Panc1 (cell line): ENCODE results near the gene GPR65. TPM values are rescaled to one million over a fixed set of nuclear protein-coding genes. Genes with fewer than 3 reads are reported as not detected.

Source experiments
- ATAC-seq: fragments of 200-7000 bp; cut with Tn5 transposase; 2 replicates; pipeline ENCODE4 v1.9.1; 2020; ENCODE audit warnings: mild to moderate bottlenecking, moderate library complexity
- BruUV-seq: library from RNA; stranded (reverse); fragments of 400-500 nt; replicated peaks from 2 replicates; lab custom pipeline; 2021; lab: Mats Ljungman, UMichigan
- CTCF ChIA-PET: fragments of 300-600 bp; sonication (Branson Sonifier 250); formaldehyde crosslinking; loops from one replicate; lab custom pipeline; 2022; ENCODE audit warnings: antibody characterized with exemption; lab: Charles Lee
- POLR2A ChIA-PET: fragments of 300-600 bp; sonication (Branson Sonifier 250); formaldehyde crosslinking; loops from one replicate; lab custom pipeline; 2022; ENCODE audit warnings: antibody characterized with exemption; lab: Charles Lee
- DNase-seq: peaks from one replicate; pipeline ENCODE4 v3.0.0-alpha.2; 2010; ENCODE audit warnings: low read depth, low spot score
- H3K27ac ChIP-seq: 2 replicates; pipeline ENCODE4 v1.5.1; 2011; ENCODE audit warnings: mild to moderate bottlenecking, low read length, inconsistent platforms
- H3K27me3 ChIP-seq: fragments of 200-500 bp; sonication (Bioruptor generic); 2 replicates; pipeline ENCODE4 v1.6.0; 2014; ENCODE audit warnings: low read length, inconsistent platforms; ENCODE audit not compliant: control insufficient read depth, insufficient read depth
- H3K36me3 ChIP-seq: fragments of 200-500 bp; sonication (Bioruptor generic); 2 replicates; pipeline ENCODE4 v1.5.1; 2014; ENCODE audit warnings: inconsistent platforms, mild to moderate bottlenecking, low read length, moderate library complexity; ENCODE audit not compliant: control insufficient read depth, insufficient read depth
- H3K4me1 ChIP-seq: 2 replicates; pipeline ENCODE4 v1.5.1; 2011; ENCODE audit warnings: inconsistent platforms, mild to moderate bottlenecking, low read length, moderate library complexity; ENCODE audit not compliant: control insufficient read depth, insufficient read depth
- H3K4me3 ChIP-seq, 2 experiments: 2 replicates each; pipeline ENCODE4 v1.5.1; 2011 to 2012; ENCODE audit warnings: low read depth in 2 of 2, low read length in 2 of 2, mild to moderate bottlenecking in 2 of 2, inconsistent platforms in 1 of 2, moderate library complexity in 1 of 2
- H3K9me3 ChIP-seq: fragments of 200-500 bp; sonication (Bioruptor generic); 2 replicates; pipeline ENCODE4 v1.5.1; 2014; ENCODE audit warnings: low read depth, mild to moderate bottlenecking, inconsistent platforms, low read length, moderate library complexity; ENCODE audit not compliant: control insufficient read depth, insufficient read depth
- POLR2AphosphoS5 ChIP-seq: IDR thresholded peaks from 2 replicates; pipeline ENCODE4 v1.6.1; 2012; ENCODE audit warnings: mild to moderate bottlenecking, low read depth, low read length, moderate library complexity
- SIN3A ChIP-seq: IDR thresholded peaks from 2 replicates; pipeline ENCODE4 v1.6.1; 2012; ENCODE audit warnings: low read depth, mild to moderate bottlenecking, low read length, moderate library complexity, borderline replicate concordance; ENCODE audit not compliant: insufficient read depth
- TCF7L2 ChIP-seq: IDR thresholded peaks from 2 replicates; pipeline ENCODE4 v1.6.1; 2011; ENCODE audit warnings: mild to moderate bottlenecking, low read depth, low read length, inconsistent platforms
- in situ Hi-C: cut with HindIII; loops from 2 replicates; pipeline ENCODE4 v1.10.0; 2016; ENCODE audit warnings: low sequenced_read_pairs, low pct_unique_long_range_greater_than_20kb
- intact Hi-C: fragments of 100-400 bp; cut with micrococcal nuclease; formaldehyde crosslinking; loops from one replicate; pipeline ENCODE4 v1.10.0; 2022; ENCODE audit not compliant: unreplicated experiment
- total RNA-seq: library from RNA; stranded (reverse); gene quantifications from one replicate; pipeline ENCODE4 v1.2.1, GENCODE V29; 2021; ENCODE audit not compliant: unreplicated experiment
- TF ChIP-seq, protein P1 (sequence below): fragments of 450-650 bp; IDR thresholded peaks from 2 replicates; pipeline ENCODE4 v1.5.1; 2017; ENCODE audit warnings: mild to moderate bottlenecking
- TF ChIP-seq, protein P2 (sequence below), 2 experiments: IDR thresholded peaks; 2 replicates each; pipeline ENCODE4 v1.6.1; 2011 to 2012; ENCODE audit warnings: low read depth in 2 of 2, control low read depth in 1 of 2, low read length in 1 of 2, mild to moderate bottlenecking in 1 of 2, moderate library complexity in 1 of 2; ENCODE audit not compliant: insufficient read depth in 1 of 2

GPR65 gene
- total RNA-seq, 1 experiment from 2014 or later = not detected

DNA sequence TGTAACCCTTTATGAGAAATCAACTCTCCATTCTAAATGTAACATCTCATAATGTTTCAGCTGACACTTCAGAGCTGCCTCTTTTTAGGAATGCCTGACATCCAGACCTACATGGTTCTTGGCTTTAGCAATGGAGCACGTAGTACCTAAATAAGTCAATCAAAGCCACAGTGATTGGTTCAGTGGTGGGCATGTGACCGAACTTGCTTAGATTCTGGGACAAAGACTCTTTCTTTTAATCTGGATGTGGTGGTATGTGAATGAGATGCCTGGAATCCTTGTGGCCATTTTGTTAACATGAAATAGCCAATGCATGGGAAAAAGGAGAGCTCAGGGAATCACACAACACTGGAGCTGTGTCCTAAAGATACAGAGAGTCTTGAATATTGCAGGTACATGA, 11.8 kb downstream of the GPR65 start:
- TF ChIP-seq, protein P1, sequence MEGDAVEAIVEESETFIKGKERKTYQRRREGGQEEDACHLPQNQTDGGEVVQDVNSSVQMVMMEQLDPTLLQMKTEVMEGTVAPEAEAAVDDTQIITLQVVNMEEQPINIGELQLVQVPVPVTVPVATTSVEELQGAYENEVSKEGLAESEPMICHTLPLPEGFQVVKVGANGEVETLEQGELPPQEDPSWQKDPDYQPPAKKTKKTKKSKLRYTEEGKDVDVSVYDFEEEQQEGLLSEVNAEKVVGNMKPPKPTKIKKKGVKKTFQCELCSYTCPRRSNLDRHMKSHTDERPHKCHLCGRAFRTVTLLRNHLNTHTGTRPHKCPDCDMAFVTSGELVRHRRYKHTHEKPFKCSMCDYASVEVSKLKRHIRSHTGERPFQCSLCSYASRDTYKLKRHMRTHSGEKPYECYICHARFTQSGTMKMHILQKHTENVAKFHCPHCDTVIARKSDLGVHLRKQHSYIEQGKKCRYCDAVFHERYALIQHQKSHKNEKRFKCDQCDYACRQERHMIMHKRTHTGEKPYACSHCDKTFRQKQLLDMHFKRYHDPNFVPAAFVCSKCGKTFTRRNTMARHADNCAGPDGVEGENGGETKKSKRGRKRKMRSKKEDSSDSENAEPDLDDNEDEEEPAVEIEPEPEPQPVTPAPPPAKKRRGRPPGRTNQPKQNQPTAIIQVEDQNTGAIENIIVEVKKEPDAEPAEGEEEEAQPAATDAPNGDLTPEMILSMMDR = no peak
- no peak for TF ChIP-seq TCF7L2
- TF ChIP-seq SIN3A = no peak
- TF ChIP-seq, protein P2, sequence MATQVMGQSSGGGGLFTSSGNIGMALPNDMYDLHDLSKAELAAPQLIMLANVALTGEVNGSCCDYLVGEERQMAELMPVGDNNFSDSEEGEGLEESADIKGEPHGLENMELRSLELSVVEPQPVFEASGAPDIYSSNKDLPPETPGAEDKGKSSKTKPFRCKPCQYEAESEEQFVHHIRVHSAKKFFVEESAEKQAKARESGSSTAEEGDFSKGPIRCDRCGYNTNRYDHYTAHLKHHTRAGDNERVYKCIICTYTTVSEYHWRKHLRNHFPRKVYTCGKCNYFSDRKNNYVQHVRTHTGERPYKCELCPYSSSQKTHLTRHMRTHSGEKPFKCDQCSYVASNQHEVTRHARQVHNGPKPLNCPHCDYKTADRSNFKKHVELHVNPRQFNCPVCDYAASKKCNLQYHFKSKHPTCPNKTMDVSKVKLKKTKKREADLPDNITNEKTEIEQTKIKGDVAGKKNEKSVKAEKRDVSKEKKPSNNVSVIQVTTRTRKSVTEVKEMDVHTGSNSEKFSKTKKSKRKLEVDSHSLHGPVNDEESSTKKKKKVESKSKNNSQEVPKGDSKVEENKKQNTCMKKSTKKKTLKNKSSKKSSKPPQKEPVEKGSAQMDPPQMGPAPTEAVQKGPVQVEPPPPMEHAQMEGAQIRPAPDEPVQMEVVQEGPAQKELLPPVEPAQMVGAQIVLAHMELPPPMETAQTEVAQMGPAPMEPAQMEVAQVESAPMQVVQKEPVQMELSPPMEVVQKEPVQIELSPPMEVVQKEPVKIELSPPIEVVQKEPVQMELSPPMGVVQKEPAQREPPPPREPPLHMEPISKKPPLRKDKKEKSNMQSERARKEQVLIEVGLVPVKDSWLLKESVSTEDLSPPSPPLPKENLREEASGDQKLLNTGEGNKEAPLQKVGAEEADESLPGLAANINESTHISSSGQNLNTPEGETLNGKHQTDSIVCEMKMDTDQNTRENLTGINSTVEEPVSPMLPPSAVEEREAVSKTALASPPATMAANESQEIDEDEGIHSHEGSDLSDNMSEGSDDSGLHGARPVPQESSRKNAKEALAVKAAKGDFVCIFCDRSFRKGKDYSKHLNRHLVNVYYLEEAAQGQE (IDR thresholded peaks at IDR 0.05; ENCODE audit: insufficient read depth in 1 of 2, low read depth in 2 of 2, low read length in 1 of 2) = no peak
- no peak for TF ChIP-seq POLR2AphosphoS5
- no peak for DNase-seq
- Histone ChIP-seq H3K27me3 (no peaks in the 10 kb centered on the region), H3K36me3 (no peaks in the 10 kb centered on the region), H3K4me1 (no peaks in the 10 kb centered on the region), H3K27ac (no peak overlapping the region), H3K9me3 (no peaks in the 10 kb centered on the region), H3K4me3 (no peak overlapping the region)
- intact Hi-C loops = no loop called here
- no peak for ATAC-seq
- CTCF ChIA-PET = interaction anchor here (1.5 kb wide), 1 partner anchor 152 kb away, joined by 5 read pairs; no protein-coding TSS in a partner anchor
- BruUV-seq = no TSS peak
- in situ Hi-C loops = no loop called here
- POLR2A ChIA-PET = no interaction called here

DNA sequence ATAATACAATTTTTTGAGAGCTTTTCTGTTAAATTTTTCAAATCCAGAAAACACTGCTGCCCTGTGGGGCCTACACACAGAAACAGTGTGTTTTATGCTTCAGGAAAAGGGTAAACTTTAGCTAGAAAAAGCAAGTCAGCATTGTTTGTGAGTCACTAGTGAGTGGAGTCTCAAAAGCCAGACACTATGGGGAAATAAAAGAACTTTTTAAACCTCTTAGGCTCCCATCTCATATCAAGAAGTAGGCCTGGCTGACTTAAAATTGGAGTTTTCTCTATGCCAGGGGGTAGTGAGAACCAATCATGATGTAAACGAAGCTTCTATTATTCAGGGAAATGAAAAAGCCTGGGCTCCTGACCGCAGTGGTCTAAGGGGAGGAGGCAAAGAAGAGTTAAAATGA, 12.6 kb downstream of the GPR65 start:
- Histone ChIP-seq H3K27me3 (no peaks in the 10 kb centered on the region), H3K36me3 (no peaks in the 10 kb centered on the region), H3K27ac (no peak overlapping the region), H3K4me1 (no peaks in the 10 kb centered on the region), H3K4me3 (no peak overlapping the region), H3K9me3 (no peaks in the 10 kb centered on the region)
- in situ Hi-C loops = no loop called here
- DNase-seq = no peak
- no TSS peak for BruUV-seq
- intact Hi-C loops = no loop called here
- TF ChIP-seq SIN3A (no peak), TCF7L2 (no peak), POLR2AphosphoS5 (no peak)
- TF ChIP-seq, protein P2 (IDR thresholded peaks at IDR 0.05; ENCODE audit: insufficient read depth in 1 of 2, low read depth in 2 of 2, low read length in 1 of 2) = no peak
- TF ChIP-seq, protein P1 = no peak
- no peak for ATAC-seq
- ChIA-PET CTCF (interaction anchor here (1.5 kb wide), 1 partner anchor 151 kb away, joined by 5 read pairs; no protein-coding TSS in a partner anchor), POLR2A (no interaction called here)
